ENCODE data around the gene TUG1.
A peak's percentile ranks its signal among the peaks of the same experiment; 100 is the strongest.

TUG1 gene

DNA sequence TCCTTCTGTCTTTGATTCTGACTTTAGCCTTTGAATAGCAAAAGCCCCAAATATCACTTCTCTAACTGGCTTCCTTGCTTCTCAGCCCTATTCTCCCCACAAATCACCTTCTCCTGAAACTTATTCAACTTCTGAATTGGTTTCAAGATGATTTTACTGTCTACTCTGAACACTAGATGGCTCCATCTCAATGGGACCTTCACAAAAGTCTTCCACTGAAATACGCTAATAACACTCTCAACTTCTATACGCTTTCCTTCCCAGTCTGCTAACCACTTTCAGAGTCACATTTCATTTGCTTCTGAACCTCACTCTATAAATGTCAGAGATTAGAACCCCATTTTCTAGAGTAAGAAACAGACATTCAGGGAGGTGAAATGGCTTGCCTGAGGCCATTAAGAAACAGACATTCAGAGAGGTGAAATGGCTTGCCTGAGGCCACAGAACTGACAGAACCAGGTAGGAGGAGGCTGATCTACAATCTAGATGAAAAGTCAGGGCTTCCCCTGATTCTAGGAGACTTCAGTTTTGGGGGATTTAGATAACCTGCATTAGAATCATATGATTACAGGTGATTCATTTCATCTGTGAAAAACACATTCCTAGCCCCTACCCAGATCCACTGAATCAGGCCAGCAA, 21.1 kb upstream of the TUG1 start:
- peak; percentile 37 for DNase-seq (ENCODE audit: low spot score)

DNA sequence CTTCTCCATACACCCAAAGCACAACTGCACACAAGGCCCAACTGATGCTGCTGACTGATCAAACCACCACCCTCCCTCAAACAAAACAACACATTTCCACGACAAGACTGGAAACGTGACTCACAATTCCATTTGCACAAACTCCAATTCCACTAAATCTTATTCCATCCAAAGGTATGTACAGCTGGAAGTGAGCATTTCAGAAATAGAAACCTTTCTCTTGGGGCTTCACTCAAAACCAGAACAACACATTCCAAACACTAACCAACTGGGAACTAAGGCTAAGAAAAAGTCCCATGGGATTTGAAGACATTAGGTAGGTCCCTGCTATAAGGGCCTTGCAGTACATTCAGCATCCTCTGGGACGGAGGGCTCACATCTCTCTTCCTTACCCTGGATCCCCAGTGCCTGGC, 20.1 kb upstream of the TUG1 start:
- DNase-seq (ENCODE audit: low spot score): peak; percentile 39

DNA sequence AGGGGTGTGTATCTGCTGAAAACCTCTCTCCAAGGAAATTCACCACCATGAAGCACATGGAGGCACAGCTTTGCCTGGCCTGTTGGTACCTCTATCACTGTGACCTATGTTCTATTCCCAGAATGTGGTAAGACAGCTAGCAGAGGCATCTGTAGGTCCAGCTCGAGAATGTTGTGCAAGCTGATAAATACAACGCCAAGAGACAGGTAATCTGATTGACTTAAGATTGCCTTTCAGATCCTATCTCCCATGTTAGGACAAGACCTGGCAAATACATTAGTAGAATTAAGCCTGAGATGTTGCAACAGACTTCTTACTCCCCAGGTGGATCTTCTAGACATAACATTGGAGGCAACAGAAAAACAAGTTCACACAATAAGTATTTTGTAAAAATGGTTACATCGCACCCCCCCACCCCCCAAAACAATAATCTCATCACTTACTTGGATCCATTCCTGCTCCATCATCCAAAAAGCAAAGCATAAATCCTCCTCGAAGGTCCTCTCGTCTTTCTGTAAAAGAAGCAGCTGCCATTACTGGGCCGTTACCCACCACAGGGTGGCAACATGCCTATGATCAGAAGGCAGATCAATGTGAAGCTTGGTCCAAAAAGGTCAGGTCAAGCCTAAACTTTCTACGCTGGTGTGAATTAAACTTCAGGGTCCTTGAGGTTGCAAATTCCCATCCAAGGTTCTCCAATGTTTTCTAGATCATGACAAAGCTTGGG, 19.0 kb upstream of the TUG1 start:
- DNase-seq (ENCODE audit: low spot score): no peak

DNA sequence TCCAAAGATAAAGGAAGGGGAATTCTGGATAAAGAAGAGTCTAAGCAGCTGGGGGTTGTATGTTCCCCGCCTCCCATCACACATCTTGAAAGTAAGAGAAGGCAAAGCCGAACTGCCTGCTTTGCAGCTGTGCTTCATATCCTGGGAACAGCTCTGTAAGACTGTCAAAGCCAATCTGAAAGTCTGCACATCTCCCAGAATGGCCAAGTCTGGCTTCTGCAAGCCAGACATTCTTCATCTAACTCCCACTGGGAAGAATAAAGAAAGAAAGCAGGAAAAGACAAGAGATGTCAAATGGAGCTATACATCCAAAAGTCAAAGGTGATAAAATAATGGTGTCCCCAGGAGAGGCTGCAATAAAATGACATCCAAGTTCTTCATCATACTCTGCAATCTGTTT, 15.9 kb upstream of the TUG1 start:
- DNase-seq (ENCODE audit: low spot score): no peak

DNA sequence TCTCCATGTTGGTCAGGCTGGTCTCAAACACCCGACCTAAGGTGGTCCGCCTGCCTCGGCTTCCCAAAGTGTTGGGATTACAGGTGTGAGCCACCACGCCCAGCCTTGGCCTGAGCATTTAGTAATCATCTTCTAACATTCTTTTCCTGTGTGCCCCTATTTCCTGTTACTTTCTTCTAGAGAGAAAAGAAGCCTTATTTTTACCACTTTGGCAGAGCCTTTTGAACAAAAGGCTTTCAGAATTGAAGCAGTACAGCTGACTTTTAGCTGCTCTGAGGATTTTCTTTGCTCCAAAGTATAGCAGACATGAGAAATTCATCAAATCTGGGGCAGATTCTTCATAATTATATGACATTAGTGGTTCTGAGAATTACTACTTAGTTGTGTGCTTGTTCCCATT, 13.9 kb upstream of the TUG1 start:
- DNase-seq (ENCODE audit: low spot score): no peak

DNA sequence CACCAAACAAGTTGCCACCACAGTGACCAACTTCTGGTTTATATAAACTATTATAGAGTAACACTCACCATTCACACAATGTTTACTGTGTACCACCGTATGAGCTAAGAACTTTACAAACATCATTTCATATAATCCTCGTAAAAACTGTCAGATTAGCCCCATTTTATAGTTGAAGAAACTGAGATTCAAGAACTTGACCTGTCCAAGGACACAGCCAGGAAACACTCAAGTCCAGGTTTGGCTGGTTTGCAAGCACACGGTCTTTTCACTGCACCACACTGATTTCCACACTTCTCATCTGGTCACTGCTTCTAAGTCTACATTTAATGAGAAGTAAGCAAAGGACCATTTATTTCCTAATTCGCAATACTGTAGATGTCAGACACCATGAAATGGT, 4.2 kb upstream of the TUG1 start:
- DNase-seq (ENCODE audit: low spot score): no peak

DNA sequence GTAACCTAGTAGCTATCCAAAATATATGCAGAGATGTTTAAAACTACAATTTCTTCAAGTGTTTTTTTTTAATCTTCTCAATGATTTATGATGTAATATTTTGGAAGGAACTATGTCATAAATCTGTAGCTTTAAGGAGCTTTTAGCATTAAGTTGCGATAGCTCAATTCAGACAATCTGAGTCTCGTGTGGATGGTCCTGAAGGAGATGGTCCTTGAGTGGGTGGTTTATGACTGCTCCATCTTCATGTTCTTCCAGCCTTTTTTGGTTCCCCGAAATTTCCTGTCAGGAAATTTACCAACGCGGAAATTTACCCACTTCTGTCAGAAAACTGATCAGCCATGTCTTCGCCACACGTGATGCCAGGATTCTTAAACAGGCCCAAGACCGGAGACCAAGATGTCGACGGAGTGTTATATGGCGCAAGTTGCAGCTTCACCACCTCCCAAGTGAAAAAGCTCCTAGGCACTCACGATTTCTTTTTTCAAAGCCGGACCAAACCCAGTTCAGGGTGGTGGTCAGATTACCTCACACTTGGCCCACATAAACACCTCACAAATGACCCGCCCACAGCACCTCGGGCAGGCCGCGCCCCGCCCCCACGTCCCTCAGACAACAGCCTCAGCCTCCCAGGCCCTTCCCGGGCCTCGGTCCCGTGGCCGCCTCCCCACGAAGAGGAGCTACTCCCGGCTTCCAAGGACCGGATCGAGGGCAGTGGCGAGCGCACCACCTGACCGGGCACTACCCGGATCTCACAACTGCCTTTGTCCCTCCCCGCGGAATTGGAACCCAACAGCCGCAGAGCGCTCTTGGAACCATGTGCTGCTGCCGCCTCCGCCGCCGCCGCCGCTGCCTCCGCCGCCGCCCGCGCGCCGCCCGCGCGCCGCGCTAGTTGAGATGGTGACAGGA, 796 bp upstream of the TUG1 start, which contains the start of gene MORC2:
Gene MORC2 (minus strand): TSS at position 760 of the 909 bp plus-strand sequence. CDS start 885 bp downstream, outside the sequence.
- DNase-seq (ENCODE audit: low spot score): no peak

DNA sequence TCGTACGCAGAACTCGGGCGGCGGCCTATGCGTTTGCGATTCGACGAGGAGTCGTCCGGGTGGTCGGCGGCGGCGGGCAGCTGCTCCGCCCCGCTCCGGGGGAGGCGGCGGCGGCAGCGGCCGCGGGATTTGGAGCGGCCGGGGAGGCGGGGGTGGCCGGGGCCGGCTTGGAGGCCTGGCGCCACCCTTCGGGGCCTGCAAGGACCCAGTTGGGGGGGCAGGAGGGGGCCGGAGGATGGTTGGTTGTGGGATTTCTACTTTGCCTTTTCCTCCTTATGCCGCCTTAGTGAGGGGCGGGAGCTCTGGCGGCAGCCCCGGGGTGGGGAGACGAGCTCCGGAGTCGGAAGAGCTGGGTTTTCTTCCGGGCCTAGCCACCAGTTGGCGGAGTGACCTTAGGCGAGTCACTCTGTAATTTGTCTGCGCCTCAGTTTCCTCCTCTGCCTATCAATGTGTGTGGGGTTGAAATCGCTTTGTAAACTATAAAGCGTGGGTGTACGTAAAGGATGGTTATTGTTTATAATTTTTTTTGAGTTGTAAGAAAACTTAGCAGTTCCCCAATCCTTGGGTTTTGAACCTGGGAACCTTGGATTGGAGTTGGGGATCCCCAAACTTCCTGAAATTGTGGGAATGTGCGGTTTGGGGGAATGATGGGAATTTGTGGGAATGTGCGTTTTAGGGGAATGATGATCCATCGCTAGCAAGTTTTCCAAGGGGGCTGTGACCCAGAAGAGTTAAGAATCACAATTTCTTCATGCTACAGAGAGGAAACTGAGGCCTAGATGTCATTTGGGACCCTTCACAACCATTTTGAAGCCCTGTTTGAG, 679 bp downstream of the TUG1 start:
- peak; percentile 64 for DNase-seq (ENCODE audit: low spot score)

DNA sequence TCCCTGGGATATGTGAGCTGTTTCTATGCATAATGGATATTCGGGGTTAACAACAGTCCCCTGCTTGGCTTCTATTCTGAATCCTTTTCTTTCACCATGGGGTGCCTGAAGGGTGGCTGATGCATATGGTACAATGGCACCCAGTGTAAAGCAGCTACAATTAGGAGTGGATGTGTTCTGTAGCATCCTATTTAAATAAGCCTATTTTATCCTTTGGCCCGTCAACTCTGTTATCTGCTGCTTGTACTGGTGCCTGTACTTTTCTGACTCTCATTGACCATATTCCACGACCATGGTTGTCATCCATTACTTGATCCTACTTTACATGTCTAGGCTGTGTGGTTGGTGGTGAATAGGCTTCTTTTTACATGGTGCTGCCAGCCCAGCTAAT, 1.3 kb downstream of the TUG1 start:
- no peak for DNase-seq (ENCODE audit: low spot score)

DNA sequence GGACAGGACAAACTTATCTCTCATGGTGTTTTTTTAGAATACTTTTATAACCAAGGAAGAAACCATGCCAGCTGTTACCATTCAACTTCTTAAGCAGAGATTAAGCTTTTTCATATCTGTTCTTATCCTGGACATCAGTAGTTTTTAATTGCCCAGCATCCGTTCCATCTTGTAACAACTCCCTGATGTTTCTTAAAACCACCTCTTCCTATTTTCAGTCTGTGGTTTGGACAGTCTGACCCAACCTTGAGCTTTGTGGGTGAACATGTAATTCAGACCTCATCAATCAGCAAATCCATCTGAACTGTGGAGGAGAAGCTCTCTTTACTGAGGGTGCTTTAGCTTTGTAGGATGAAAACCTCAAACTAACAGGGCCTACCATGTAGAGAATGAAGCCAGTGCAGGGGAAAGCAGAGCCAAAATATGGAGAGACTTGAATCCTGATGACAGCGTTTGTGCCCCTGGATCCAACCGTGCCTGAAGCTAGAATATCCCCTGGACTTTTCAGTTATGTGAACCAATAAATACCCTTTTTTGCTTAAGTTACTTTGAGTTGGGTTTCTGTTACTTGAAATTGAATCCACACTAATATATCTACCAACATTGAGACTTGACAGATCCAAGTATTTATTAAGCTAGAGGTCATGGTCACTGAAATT, 9.4 kb downstream of the TUG1 start:
- DNase-seq (ENCODE audit: low spot score): no peak

DNA sequence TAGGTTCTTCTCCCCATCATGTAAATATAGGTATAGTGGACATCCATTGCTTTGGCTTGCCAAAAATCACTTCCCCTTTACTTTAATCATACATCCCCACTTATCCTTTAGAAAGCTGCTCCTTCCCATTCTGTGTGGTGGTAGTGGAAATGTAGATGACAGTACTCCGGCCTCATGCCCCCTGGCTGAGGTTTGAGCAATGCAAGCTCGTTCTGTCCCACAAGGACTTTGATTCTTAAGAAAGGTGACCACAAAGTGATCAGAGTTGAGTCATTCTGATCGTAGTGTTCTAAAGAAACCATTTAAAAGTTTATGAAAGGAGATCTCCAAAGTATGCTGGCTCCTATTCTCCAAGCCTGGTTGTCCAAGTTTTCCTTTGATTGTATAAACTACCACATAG, 10.9 kb downstream of the TUG1 start:
- DNase-seq (ENCODE audit: low spot score): no peak

DNA sequence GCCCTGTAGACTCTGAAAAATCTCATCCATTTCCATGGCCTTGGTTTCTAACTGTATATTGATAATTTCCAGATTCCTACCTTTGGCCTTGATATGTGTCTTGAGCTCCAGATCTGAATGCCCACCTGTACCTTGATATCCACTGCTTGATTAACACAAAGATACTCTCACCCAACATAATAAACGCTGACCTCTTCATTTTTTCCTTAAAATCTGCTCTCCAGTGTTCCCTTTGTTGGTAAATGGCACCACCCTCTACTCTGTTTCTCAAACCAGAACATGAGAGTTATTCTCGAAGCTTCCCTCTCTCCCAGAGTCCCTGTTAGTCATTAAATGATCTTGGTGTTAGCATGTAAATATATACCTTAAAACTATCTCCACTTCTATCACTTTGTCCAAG, 13.4 kb downstream of the TUG1 start:
- DNase-seq (ENCODE audit: low spot score): no peak

DNA sequence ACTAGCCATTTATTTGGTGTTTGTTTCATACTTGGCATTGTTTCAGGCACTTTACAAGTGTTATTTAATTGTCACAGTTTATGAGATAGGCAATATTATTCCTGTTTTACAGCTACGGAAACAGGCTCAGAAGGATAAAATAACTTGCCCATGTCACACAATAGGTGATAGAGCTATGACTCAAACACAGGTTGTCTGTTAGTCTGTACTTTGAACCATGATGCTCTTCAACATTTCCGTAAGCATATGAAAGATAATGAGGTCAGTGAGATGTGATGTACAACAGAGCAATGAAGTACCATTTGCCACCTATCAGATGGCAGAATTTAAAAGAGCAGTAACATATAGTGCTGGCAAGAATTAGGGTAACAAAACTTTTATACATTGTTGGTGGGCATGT, 15.3 kb downstream of the TUG1 start:
- no peak for DNase-seq (ENCODE audit: low spot score)

DNA sequence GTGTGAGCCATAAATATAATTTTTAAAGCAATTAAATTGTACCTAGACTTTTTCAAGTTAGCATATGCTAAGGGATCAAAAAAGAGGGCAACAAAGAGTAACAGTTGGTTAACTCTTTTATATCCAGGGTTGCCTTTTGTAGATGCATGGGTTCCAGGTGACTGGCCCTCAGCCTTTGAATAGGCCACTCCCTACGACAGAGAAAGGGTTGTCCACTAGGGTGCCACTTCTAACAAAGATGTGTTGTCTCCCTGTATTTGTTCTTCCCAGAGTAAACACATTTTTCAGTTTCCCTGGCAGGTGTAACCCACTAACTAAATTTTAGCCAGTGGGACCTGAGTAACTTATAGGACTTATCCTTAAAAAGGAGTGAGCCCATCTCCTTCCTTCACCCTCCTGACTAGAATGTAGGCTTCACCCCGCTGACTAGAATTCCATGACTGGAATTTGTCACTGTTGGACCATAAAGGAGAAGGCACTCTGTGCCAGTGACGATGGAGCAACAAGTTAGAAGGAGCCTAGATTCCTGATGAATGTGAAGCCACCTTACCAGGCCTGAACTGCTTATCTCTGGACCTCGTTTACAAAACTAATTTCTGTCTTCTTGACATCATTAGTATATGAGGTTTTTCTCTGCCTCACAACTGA, 16.6 kb downstream of the TUG1 start:
- no peak for DNase-seq (ENCODE audit: low spot score)

DNA sequence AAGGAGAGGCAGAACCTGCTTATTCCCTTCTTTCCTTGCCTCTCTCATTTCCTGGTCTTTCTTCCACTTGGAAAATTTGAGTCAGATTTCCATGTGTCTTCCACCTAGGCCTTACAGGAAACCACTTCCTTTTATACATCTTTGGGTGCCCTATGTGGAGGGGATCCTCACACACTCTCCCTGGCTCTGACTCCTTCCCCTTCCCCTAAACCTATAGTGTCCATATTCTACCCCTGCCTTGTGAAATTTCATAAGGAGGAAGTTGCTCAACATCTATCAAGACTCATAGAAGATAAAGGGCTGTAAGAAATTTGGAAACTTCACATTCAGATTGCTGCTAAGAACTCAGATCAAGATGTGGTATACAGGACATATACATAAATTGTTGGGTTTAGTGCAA, 20.4 kb downstream of the TUG1 start:
- DNase-seq (ENCODE audit: low spot score): no peak

DNA sequence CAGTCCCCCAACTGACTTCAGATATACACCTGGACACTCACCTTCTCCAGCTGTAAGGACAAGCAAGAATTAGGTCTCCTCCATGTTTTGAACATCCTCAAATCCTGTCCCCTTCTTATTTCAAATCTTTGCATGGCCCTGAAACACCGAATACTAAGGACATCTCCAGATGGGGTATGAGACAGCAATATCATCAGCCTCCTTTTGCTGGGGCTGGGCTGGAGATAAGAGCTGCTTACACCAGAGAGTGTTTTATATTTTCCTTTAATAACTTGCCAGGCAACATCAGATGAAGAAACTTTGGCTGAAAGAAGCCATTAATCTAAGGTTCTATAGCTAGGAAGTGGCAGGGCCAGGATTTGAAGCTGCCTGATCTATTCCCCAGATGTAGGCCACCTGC, 21.6 kb downstream of the TUG1 start:
- DNase-seq (ENCODE audit: low spot score): no peak

DNA sequence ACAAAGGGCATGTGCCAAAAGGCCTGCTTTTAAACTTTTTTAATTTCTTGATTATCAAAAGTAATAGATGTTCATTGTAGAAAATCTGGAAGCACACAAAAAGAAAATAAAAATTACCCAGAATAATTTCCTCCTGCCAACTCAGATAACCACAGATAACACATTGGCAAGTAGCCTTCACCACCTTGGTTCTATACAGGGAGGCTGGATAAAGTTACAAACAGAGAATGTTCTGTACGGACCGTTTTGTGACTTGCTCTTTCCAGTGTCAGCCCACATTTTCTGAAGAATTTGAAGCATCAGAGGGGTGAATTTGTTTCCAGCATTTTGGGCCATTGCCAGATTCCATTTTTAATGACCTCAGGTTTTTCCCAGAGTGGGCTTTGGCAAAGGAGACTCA, 23.5 kb downstream of the TUG1 start:
- no peak for DNase-seq (ENCODE audit: low spot score)

DNA sequence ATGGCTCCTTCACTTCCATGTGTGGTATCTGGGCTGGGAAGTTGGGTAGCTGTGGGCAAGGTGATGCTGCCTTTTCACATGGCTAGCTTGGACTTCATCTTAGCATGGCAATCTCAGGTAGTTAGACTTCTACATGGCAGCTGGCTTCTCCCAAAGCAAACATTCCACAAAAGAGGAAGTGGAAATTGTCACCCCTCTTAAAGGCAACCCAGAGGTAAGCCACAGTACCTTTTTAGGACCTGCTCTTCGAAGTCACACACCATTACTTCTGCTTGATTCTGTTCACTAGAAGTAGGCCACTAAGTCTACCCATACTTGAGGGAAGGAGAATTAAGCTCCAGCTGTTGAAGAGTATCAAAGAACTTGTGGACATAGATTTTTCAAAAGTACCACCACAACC, 25.9 kb downstream of the TUG1 start:
- DNase-seq (ENCODE audit: low spot score): no peak

DNA sequence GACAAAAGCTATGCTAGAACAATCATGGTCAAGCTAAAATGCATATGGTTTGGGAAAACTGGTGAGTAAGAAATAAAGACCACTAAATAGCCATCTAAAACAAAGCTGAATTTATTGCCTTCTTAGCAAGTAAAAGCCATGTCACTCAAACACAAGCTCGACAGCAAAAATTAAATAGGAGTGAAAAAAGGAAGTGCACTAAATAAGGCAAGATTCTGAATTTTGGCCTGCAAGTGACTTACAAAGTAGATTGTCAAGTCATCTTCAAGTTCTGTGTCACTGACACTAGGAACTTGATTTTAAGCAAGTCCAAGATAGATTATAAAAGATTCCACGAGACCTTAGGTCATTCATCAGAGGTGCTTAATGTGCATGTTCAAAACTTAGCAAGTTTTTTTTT, 27.4 kb downstream of the TUG1 start:
- DNase-seq (ENCODE audit: low spot score): no peak

DNA sequence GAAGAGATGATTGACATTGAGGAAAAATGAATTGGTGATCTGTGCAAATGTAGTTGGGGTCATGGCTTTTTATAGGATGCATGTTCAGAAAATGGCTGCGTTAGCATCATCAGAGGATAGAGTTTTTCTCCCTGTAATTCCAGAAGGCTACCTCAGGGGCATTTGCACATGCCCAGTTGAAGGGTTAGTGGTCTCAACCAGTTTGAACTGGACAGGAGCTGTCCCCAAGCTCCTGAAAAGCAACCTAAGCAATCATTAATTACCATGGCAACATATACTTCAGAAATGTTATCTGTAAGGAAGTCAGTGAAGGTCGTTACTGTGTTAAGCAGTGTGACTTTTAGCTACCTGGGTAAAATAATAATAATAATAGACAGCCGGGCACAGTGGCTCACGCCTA, 29.3 kb downstream of the TUG1 start:
- DNase-seq (ENCODE audit: low spot score): no peak
